HepG2 (cell line): Measurements from ENCODE around the gene SPIRE1. TPM values are rescaled to one million over a fixed set of nuclear protein-coding genes. Genes with fewer than 3 reads are reported as not detected.

ENCODE experiments used
- ATAC-seq: fragments of 200-7000 bp; cut with Tn5 transposase; 3 replicates; pipeline ENCODE4 v1.9.1; 2020; ENCODE audit warnings: mild to moderate bottlenecking, moderate library complexity
- BruUV-seq: library from RNA; stranded (reverse); fragments of 400-500 nt; replicated peaks from 2 replicates; lab custom pipeline; 2021; lab: Mats Ljungman, UMichigan
- CTCF ChIA-PET: fragments of 300-600 bp; formaldehyde crosslinking; extraction: SDS; loops from one replicate; lab custom pipeline; 2021; ENCODE audit warnings: low total read pairs, inconsistent platforms, low intra/inter-chr PET ratio; lab: Yijun Ruan, JAX
- POLR2A ChIA-PET: fragments of 350-600 bp; sonication (Branson Sonifier 250); formaldehyde crosslinking; loops from one replicate; lab custom pipeline; 2020; ENCODE audit warnings: antibody characterized with exemption, inconsistent platforms; lab: Yijun Ruan, JAX
- DNase-seq: peaks from one replicate; pipeline ENCODE4 v3.0.0-alpha.2; 2015; ENCODE audit warnings: low spot score
- FAIRE-seq: peaks from 3 replicates; lab custom pipeline; 2011; peaks lifted over from hg19 to GRCh38; lab: Jason Lieb, UNC
- H2AFZ ChIP-seq: one replicate; pipeline ENCODE4 v1.6.1; 2011; ENCODE audit warnings: low read length, inconsistent platforms
- H3K27ac ChIP-seq: fragments of 300-600 bp; 3 replicates; pipeline ENCODE4 v1.8.0; 2011; ENCODE audit warnings: mixed run types, mild to moderate bottlenecking, mixed read lengths, low read length, inconsistent platforms; ENCODE audit not compliant: insufficient read depth; ENCODE audit errors: extremely low read length
- H3K27me3 ChIP-seq, 2 experiments: fragments of 200-600 bp in 1 of 2; 2 replicates in 1 of 2; 3 replicates in 1 of 2; pipeline versions ENCODE4 v1.6.0 to v1.8.0; 2011; ENCODE audit warnings: low read length in 2 of 2, mild to moderate bottlenecking in 2 of 2, moderate library complexity in 2 of 2, inconsistent platforms in 1 of 2; ENCODE audit not compliant: insufficient read depth in 2 of 2, control insufficient read depth in 1 of 2
- H3K36me3 ChIP-seq, 2 experiments: fragments of 200-600 bp in 1 of 2; replicated peaks in 1 of 2; 2 replicates in 1 of 2; 3 replicates in 1 of 2; pipeline versions ENCODE4 v1.5.1 to v1.8.0; 2011; ENCODE audit warnings: low read length in 2 of 2, inconsistent platforms in 1 of 2; ENCODE audit not compliant: insufficient read depth in 2 of 2, control insufficient read depth in 1 of 2
- H3K4me1 ChIP-seq: 2 replicates; pipeline ENCODE4 v1.5.1; 2012; ENCODE audit warnings: low read length, inconsistent platforms; ENCODE audit not compliant: insufficient read depth
- H3K4me2 ChIP-seq: 2 replicates; pipeline ENCODE4 v1.6.0; 2011; ENCODE audit warnings: low read depth, low read length, inconsistent platforms
- H3K4me3 ChIP-seq, 3 experiments: fragments of 200-600 bp in 1 of 3; sonication (generic), shearing (Covaris generic) in 1 of 3; replicated peaks in 1 of 3; 2 replicates each; pipeline ENCODE4 v1.5.1; 2011 to 2016; ENCODE audit warnings: low read length in 3 of 3, inconsistent platforms in 2 of 3, low read depth in 2 of 3, mild to moderate bottlenecking in 2 of 3, control low read depth in 1 of 3, mixed read lengths in 1 of 3; ENCODE audit not compliant: insufficient read depth in 1 of 3
- H3K79me2 ChIP-seq: one replicate; pipeline ENCODE4 v1.6.1; 2011; ENCODE audit warnings: low read length, inconsistent platforms; ENCODE audit not compliant: insufficient read depth
- H3K9ac ChIP-seq: 2 replicates; pipeline ENCODE4 v1.6.0; 2011; ENCODE audit warnings: mild to moderate bottlenecking, low read depth, low read length, inconsistent platforms; ENCODE audit not compliant: insufficient read depth
- H3K9me3 ChIP-seq: 2 replicates; pipeline ENCODE4 v1.5.1; 2012; ENCODE audit warnings: mild to moderate bottlenecking, low read length
- H4K20me1 ChIP-seq: 2 replicates; pipeline ENCODE4 v1.6.0; 2011; ENCODE audit warnings: inconsistent platforms, mild to moderate bottlenecking, low read length, moderate library complexity; ENCODE audit not compliant: insufficient read depth
- ARNT2 ChIP-seq: sonication (generic); formaldehyde crosslinking; IDR thresholded peaks from 2 replicates; pipeline ENCODE4 v1.8.0; 2022; ENCODE audit warnings: mild to moderate bottlenecking, low read depth, missing genetic modification reagents, moderate library complexity
- CREB3 ChIP-seq: sonication (generic); formaldehyde crosslinking; IDR thresholded peaks from 2 replicates; pipeline ENCODE4 v1.5.0; 2020; ENCODE audit warnings: missing genetic modification reagents
- CSRNP1 ChIP-seq: sonication (generic); formaldehyde crosslinking; IDR thresholded peaks from 2 replicates; pipeline ENCODE4 v1.8.1; 2023; ENCODE audit warnings: mild to moderate bottlenecking, missing genetic modification reagents
- FOXA1 ChIP-seq, 2 experiments: fragments of 450-650 bp in 1 of 2; sonication (generic) in 1 of 2; formaldehyde crosslinking in 1 of 2; IDR thresholded peaks; 2 replicates each; pipeline versions ENCODE4 v1.4.0 to v1.6.1; 2016 to 2020; ENCODE audit warnings: missing genetic modification reagents in 1 of 2
- FOXK1 ChIP-seq: sonication (generic); formaldehyde crosslinking; IDR thresholded peaks from 2 replicates; pipeline ENCODE4 v1.4.0; 2020; ENCODE audit warnings: low read depth, missing genetic modification reagents, borderline replicate concordance
- HBP1 ChIP-seq: IDR thresholded peaks from 2 replicates; pipeline ENCODE4 v1.6.1; 2016; ENCODE audit warnings: low read depth, control low read depth
- HDAC2 ChIP-seq: sonication (generic); formaldehyde crosslinking; IDR thresholded peaks from 2 replicates; pipeline ENCODE4 v1.4.0; 2020; ENCODE audit warnings: missing genetic modification reagents
- ISX ChIP-seq: sonication (generic); formaldehyde crosslinking; conservative IDR thresholded peaks from 2 replicates; pipeline ENCODE4 v1.5.0; 2020; ENCODE audit warnings: missing genetic modification reagents
- KLF15 ChIP-seq: sonication (generic); formaldehyde crosslinking; IDR thresholded peaks from 2 replicates; pipeline ENCODE4 v1.8.1; 2023; ENCODE audit warnings: borderline replicate concordance, mild to moderate bottlenecking, inconsistent platforms, missing genetic modification reagents, mixed read lengths
- MXD3 ChIP-seq: IDR thresholded peaks from 2 replicates; pipeline ENCODE4 v1.6.1; 2016; ENCODE audit warnings: mild to moderate bottlenecking, missing biosample characterization, missing genetic modification reagents
- PITX1 ChIP-seq: sonication (generic); formaldehyde crosslinking; IDR thresholded peaks from 2 replicates; pipeline ENCODE4 v1.5.1; 2020; ENCODE audit warnings: mild to moderate bottlenecking, missing genetic modification reagents
- STAT6 ChIP-seq: sonication (generic); formaldehyde crosslinking; IDR thresholded peaks from 2 replicates; pipeline ENCODE4 v1.4.0; 2020; ENCODE audit warnings: missing genetic modification reagents, mild to moderate bottlenecking, borderline replicate concordance
- SUZ12 ChIP-seq: fragments of 150-350 bp; IDR thresholded peaks from 2 replicates; pipeline ENCODE4 v1.6.1; 2014; ENCODE audit warnings: low read depth, low read length
- ZFP36L1 ChIP-seq: sonication (generic); formaldehyde crosslinking; IDR thresholded peaks from 2 replicates; pipeline ENCODE4 v1.8.0; 2022; ENCODE audit warnings: mild to moderate bottlenecking, missing genetic modification reagents, moderate library complexity
- ZFY ChIP-seq: sonication (generic); formaldehyde crosslinking; IDR thresholded peaks from 2 replicates; pipeline ENCODE4 v1.4.0; 2020; ENCODE audit warnings: missing genetic modification reagents
- ZNF546 ChIP-seq: sonication (generic); formaldehyde crosslinking; conservative IDR thresholded peaks from 2 replicates; pipeline ENCODE4 v1.8.1; 2023; ENCODE audit warnings: mild to moderate bottlenecking, missing genetic modification reagents
- ZNF746 ChIP-seq: sonication (generic); formaldehyde crosslinking; IDR thresholded peaks from 2 replicates; pipeline ENCODE4 v1.8.0; 2022; ENCODE audit warnings: mild to moderate bottlenecking, missing genetic modification reagents
- ZNF878 ChIP-seq: sonication (generic); formaldehyde crosslinking; IDR thresholded peaks from 2 replicates; pipeline ENCODE4 v1.8.1; 2023; ENCODE audit warnings: mild to moderate bottlenecking, missing genetic modification reagents, moderate library complexity
- WGBS: methylation state at CpG from one replicate; pipeline ENCODE4 v1.1.6; 2017; ENCODE audit warnings: low lambda C conversion rate; 5-methylcytosine and 5-hydroxymethylcytosine counted together
- in situ Hi-C: cut with HindIII; loops from 2 replicates; pipeline ENCODE4 v1.10.0; 2017; ENCODE audit warnings: low pct_unique_long_range_greater_than_20kb; ENCODE audit not compliant: extremely low pct_ligation_motif_present
- intact Hi-C: fragments of 100-400 bp; cut with micrococcal nuclease; formaldehyde crosslinking; loops from one replicate; pipeline ENCODE4 v1.10.0; 2022; ENCODE audit not compliant: unreplicated experiment
- polyA plus RNA-seq, 8 experiments: library from polyadenylated mRNA; depleted of rRNA in 3 of 8; stranded (reverse) in 7 of 8; unstranded in 1 of 8; fragments of >200 nt; fragmentation: Illumina TruSeq in 4 of 8; extraction: Trizol in 4 of 8; gene quantifications; 2 replicates each; pipeline versions ENCODE4 v1.2.1 to v1.2.3, GENCODE V29; 2011 to 2016; ENCODE audit warnings: low read depth in 4 of 8, missing spikeins in 1 of 8, mixed read lengths in 1 of 8; ENCODE audit not compliant: insufficient read depth in 1 of 8
- total RNA-seq, 5 experiments: library from RNA; depleted of rRNA; stranded (reverse); fragments of >200 nt; fragmentation: Illumina TruSeq; extraction: Trizol; gene quantifications; 2 replicates each; pipeline ENCODE4 v1.2.3, GENCODE V29; 2016; ENCODE audit warnings: low read depth in 1 of 5

The SPIRE1 gene
- total and polyA plus RNA-seq, 2 of the 13 experiments (the other 11 are each of a cell fraction or from before 2014, with no cell fraction given), result 9.9 to 21.3 TPM

GRCh38 chr18:12515550-12515949, 142.4 kb downstream of the SPIRE1 start (continued):
- TF ChIP-seq CSRNP1 (CRISPR knock-in tag) (no peak), ZFY (CRISPR knock-in tag) (no peak), ZNF746 (CRISPR knock-in tag) (no peak), ARNT2 (CRISPR knock-in tag) (no peak), MXD3 (CRISPR knock-in tag) (no peak), ZNF546 (CRISPR knock-in tag) (no peak)

- no peak overlapping the region for H3K9ac ChIP-seq
- H3K79me2 ChIP-seq, result no peaks in the 10 kb centered on the region
- H3K4me1 ChIP-seq, result no peaks in the 10 kb centered on the region
- H3K9me3 ChIP-seq, result no peaks in the 10 kb centered on the region
- in situ Hi-C loops, result no loop called here
- FAIRE-seq (no peak), ATAC-seq (no peak), DNase-seq (no peak)
- BruUV-seq, result no TSS peak
- intact Hi-C loops, result no loop called here
- ChIA-PET CTCF (no interaction called here), POLR2A (no interaction called here)
- no peaks in the 10 kb centered on the region for H3K27me3 ChIP-seq
- no peak overlapping the region for H3K4me3 ChIP-seq
- no peaks in the 10 kb centered on the region for H4K20me1 ChIP-seq
- no peak overlapping the region for H3K4me2 ChIP-seq
- no peak overlapping the region for H3K27ac ChIP-seq
- 93% methylated on average over 5 of the region's 5 CpGs for WGBS
- H2AFZ ChIP-seq, result no peak overlapping the region
- H3K36me3 ChIP-seq, result peaks cover 2 to 9% of the 10 kb centered on the region in 2 experiments; a peak in 3 of 5 replicates
- TF ChIP-seq ZFP36L1 (CRISPR knock-in tag) (no peak), ISX (no peak), FOXA1 (IDR thresholded peaks at IDR 0.05) (no peak), FOXA1 (CRISPR knock-in tag; IDR thresholded peaks at IDR 0.05) (no peak), HDAC2 (CRISPR knock-in tag) (no peak), PITX1 (CRISPR knock-in tag) (no peak), CREB3 (CRISPR knock-in tag) (no peak), SUZ12 (no peak), KLF15 (CRISPR knock-in tag) (no peak), HBP1 (no peak), ZNF878 (CRISPR knock-in tag) (no peak), FOXK1 (CRISPR knock-in tag) (no peak), STAT6 (no peak)
Observed at GRCh38 chr18:12507007-12507406, 150.9 kb downstream of the SPIRE1 start.
